Mesothelial cell of epicardium (in vitro differentiated cells): Measurements from ENCODE around the gene MAB21L4. TPM values are rescaled to one million over a fixed set of nuclear protein-coding genes. Genes with fewer than 3 reads are reported as not detected.
A peak's percentile ranks its signal among the peaks of the same experiment; 100 is the strongest.
"Not testable (repeated sequence)": the region's sequence is repeated elsewhere in the genome, so short reads cannot be mapped to it uniquely, and the experiment has no call there.

ENCODE experiments used
- DNase-seq, 2 experiments: peaks; one replicate each; pipeline ENCODE4 v3.0.0; 2021; ENCODE audit warnings: low spot score in 2 of 2; ENCODE audit not compliant: unreplicated experiment in 2 of 2
- H3K27ac Mint-ChIP-seq: 2 replicates; pipeline ENCODE4 v1.8.0; 2021; ENCODE audit warnings: mixed read lengths
- H3K27me3 Mint-ChIP-seq: 2 replicates; pipeline ENCODE4 v1.8.0; 2021; ENCODE audit warnings: low read depth, mixed read lengths
- H3K36me3 Mint-ChIP-seq: 2 replicates; pipeline ENCODE4 v1.8.0; 2021; ENCODE audit warnings: mixed read lengths
- H3K4me1 Mint-ChIP-seq: 2 replicates; pipeline ENCODE4 v1.8.0; 2021; ENCODE audit warnings: mixed read lengths
- H3K4me3 Mint-ChIP-seq: 2 replicates; pipeline ENCODE4 v1.8.0; 2021; ENCODE audit warnings: mild to moderate bottlenecking, moderate library complexity, mixed read lengths
- H3K9me3 Mint-ChIP-seq: 2 replicates; pipeline ENCODE4 v1.8.0; 2021; ENCODE audit warnings: mixed read lengths
- total RNA-seq: library from RNA; stranded (reverse); gene quantifications from 3 replicates; pipeline ENCODE4 v1.2.1, GENCODE V29; 2021
- TF ChIP-seq, protein P1 (sequence below): fragments of 200-600 bp; sonication (generic); IDR thresholded peaks from one replicate; pipeline ENCODE4 v1.5.0; 2021; ENCODE audit warnings: antibody characterized with exemption; ENCODE audit not compliant: unreplicated experiment

MAB21L4 gene
- total RNA-seq, 1 donor from 2014 or later = 2.4 TPM

DNA sequence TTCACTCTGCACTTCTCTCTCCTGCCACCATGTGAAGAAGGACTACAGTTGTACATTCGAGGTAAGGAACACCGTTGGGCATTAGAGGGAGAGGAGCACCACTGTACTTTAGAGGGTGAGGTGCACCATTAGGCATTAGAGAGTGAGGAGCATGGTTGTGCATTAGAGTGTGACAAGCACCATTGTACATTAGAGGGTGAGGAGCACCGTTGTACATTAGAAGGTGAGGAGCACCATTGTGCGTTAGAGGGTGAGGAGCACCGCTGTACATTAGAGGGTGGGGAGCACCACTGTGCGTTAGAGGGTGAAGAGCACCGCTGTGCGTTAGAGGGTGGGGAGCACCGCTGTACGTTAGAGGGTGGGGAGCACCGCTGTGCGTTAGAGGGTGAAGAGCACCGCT is 48.1 kb downstream of the MAB21L4 start:
- Mint-ChIP-seq H3K27ac (no peak overlapping the region), H3K9me3 (no peaks in the 10 kb centered on the region), H3K4me3 (no peak overlapping the region), H3K27me3 (peaks cover 35% of the 10 kb centered on the region), H3K4me1 (no peaks in the 10 kb centered on the region), H3K36me3 (no peaks in the 10 kb centered on the region)
- DNase-seq = no peak
- TF ChIP-seq, protein P1, sequence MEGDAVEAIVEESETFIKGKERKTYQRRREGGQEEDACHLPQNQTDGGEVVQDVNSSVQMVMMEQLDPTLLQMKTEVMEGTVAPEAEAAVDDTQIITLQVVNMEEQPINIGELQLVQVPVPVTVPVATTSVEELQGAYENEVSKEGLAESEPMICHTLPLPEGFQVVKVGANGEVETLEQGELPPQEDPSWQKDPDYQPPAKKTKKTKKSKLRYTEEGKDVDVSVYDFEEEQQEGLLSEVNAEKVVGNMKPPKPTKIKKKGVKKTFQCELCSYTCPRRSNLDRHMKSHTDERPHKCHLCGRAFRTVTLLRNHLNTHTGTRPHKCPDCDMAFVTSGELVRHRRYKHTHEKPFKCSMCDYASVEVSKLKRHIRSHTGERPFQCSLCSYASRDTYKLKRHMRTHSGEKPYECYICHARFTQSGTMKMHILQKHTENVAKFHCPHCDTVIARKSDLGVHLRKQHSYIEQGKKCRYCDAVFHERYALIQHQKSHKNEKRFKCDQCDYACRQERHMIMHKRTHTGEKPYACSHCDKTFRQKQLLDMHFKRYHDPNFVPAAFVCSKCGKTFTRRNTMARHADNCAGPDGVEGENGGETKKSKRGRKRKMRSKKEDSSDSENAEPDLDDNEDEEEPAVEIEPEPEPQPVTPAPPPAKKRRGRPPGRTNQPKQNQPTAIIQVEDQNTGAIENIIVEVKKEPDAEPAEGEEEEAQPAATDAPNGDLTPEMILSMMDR = no peak

DNA sequence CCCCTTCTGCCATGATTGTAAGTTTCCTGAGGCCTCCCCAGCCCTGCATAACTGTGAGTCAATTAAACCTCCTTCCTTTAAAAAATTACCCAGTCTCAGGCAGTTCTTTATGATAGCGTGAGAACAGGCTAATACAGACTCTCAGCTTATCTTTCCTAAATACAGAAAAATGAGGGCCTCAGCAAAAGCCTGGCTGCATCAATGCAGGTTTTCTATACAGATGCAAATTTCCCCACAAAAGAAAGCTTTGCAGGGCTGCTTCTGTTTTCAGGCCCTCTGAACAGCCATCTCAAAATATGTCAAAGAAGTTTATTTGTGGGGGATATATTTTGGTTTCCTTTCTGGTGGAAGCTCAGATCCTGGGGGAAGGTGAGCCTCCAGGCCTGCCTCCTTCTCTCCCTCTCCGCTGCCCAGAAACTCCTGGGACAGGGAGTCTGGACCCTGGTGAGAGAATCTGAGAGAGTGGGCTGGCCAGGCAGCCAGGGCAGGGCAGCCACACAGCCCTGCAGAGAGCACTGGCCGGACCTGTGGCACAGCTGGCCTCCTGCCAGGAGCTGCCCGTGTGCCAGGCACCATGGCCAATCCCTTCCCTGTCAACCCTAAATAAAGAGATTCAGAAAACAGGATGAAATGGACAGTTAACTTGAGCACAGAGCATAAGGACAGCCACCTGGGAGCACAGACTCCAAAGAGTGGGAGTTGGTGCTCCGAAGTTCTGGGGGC is 48.9 kb downstream of the MAB21L4 start:
- no peak overlapping the region for H3K4me3 Mint-ChIP-seq
- H3K9me3 Mint-ChIP-seq = no peaks in the 10 kb centered on the region
- no peak overlapping the region for H3K27ac Mint-ChIP-seq
- no peak for DNase-seq
- peaks cover 40% of the 10 kb centered on the region for H3K27me3 Mint-ChIP-seq
- TF ChIP-seq, protein P1 = no peak
- H3K36me3 Mint-ChIP-seq = no peaks in the 10 kb centered on the region
- no peaks in the 10 kb centered on the region for H3K4me1 Mint-ChIP-seq

DNA sequence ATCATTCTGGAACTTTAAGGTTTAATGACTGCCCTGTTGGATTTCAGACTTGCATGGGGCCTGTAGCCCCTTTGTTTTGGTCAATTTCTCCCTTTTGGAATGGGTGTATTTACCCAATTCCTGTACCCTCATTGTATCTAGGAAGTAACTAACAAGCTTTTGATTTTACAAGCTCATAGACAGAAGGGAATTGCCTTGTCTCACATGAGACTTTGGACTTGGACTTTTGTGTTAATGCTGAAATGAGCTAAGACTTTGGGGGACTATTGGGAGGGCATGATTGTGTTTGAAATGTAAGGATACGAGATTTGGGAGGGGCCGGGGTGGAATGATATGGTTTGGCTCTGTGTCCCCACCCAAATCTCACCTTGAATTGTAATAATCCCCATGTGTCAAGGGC is 49.6 kb downstream of the MAB21L4 start:
- H3K4me1 Mint-ChIP-seq, H3K36me3 Mint-ChIP-seq, DNase-seq, H3K4me3 Mint-ChIP-seq, H3K9me3 Mint-ChIP-seq, H3K27ac Mint-ChIP-seq: not testable (repeated sequence)
- H3K27me3 Mint-ChIP-seq = peaks cover 44% of the 10 kb centered on the region

DNA sequence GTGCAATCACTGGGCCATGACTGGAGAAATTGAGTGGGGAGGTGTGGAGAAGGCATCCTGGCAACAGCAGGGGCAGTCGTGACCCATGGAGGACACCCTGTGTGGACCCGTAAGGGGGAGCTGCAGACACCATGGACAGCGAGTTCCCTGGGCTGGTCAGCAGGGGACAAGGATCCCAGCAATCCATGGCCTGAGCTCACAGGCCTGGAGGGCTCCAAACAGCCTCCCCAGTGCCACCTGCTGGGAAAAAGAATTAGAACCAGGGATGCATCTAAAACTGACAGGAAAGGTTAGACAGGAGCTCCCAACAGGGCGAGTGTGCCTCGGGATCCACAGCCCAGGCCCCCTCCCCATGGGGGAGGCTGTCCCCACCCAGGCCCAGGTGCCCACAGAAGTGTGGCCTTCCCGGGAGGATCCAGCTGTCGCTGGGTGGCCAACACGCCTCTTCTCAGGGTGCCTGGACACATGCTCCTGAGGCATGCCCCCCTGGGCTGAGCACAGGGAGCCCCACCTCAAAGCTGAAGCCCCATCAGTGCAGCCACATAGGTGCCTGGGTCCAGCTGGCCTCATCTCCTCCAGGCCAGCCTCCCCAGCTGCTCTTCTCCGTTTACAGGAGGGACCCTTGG is 55.4 kb downstream of the MAB21L4 start:
- DNase-seq = peak in 1 of 2 experiments; percentile 67
- Mint-ChIP-seq H3K36me3 (no peaks in the 10 kb centered on the region), H3K9me3 (no peaks in the 10 kb centered on the region), H3K27me3 (peaks cover 62% of the 10 kb centered on the region), H3K4me3 (no peak overlapping the region), H3K27ac (no peak overlapping the region), H3K4me1 (no peaks in the 10 kb centered on the region)
- TF ChIP-seq, protein P1 = peak; percentile 55

DNA sequence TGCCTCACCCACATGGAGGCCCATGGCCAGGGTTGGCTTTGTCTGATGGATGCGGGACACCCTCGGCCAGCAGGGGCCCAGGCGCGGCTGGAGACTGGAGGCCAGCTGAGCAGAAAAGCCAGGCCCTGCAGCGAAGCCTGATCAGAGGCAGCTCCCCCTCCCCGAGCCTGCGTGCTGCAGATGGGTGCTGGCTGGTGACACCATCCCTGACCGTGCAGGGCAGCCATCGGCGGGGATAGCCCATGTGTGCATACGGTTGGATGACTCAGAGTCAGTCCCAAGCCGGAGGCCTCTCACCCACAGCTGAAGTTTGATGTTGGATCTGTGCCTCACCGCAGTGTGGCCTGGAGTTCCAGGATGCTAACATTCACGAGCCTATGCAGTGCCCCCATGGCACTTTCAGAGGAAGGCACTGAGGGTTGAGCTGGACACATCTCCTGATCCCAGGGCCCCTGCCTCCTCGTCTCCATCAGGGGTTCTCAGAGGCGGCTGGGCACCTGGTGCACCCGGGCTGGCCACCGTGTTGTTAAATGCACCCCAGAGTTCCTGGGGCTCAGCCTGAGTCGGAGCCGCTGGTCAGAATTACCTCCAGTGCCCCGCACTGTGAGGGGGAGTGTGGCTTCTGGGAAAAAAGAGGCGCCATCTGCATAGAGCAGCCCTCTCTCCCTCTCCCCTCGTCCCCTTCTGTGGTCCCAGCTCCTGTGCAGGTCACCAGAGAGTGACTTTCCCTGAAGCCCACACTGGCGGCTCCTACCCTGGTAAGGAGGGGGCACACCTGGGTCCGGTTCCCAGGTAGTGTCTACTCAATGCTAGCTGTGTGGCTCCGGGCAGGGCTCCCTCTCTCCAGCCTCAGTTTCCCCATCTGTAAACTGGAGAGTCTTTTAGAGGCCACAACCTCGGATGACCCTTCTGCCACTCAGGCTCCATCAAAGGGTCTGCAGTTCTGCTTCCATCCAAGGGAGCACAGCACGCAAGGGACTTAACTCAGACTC is 56.5 kb downstream of the MAB21L4 start:
- Mint-ChIP-seq H3K36me3 (no peaks in the 10 kb centered on the region), H3K9me3 (no peaks in the 10 kb centered on the region), H3K4me1 (no peaks in the 10 kb centered on the region), H3K4me3 (no peak overlapping the region), H3K27me3 (peaks cover 61% of the 10 kb centered on the region), H3K27ac (no peak overlapping the region)
- DNase-seq = no peak
- TF ChIP-seq, protein P1 = no peak
